Osteoblast (primary cell): ENCODE results near the gene MAP3K5. TPM values are rescaled to one million over a fixed set of nuclear protein-coding genes. Genes with fewer than 3 reads are reported as not detected.

ENCODE experiments used
- DNase-seq: peaks from one replicate; pipeline ENCODE4 v3.0.0; 2011; ENCODE audit warnings: low spot score, mixed read lengths; ENCODE audit not compliant: insufficient read length; ENCODE audit errors: missing footprints
- H2AFZ ChIP-seq: 2 replicates; pipeline ENCODE4 v1.6.0; 2011; ENCODE audit warnings: mild to moderate bottlenecking, low read length
- H3K27ac ChIP-seq: 2 replicates; pipeline ENCODE4 v1.5.1; 2011; ENCODE audit warnings: mild to moderate bottlenecking, low read depth, low read length, moderate library complexity
- H3K27me3 ChIP-seq: 2 replicates; pipeline ENCODE4 v1.6.0; 2012; ENCODE audit warnings: mild to moderate bottlenecking, control low read depth, inconsistent platforms, low read length, moderate library complexity; ENCODE audit not compliant: insufficient read depth
- H3K36me3 ChIP-seq: 2 replicates; pipeline ENCODE4 v1.5.1; 2011; ENCODE audit warnings: mild to moderate bottlenecking, low read length, control low read depth, moderate library complexity; ENCODE audit not compliant: insufficient read depth
- H3K4me1 ChIP-seq: 2 replicates; pipeline ENCODE4 v1.5.1; 2011; ENCODE audit warnings: mild to moderate bottlenecking, low read length, control low read depth, moderate library complexity; ENCODE audit not compliant: insufficient read depth
- H3K4me2 ChIP-seq: 2 replicates; pipeline ENCODE4 v1.6.0; 2011; ENCODE audit warnings: mild to moderate bottlenecking, low read length; ENCODE audit not compliant: insufficient read depth
- H3K4me3 ChIP-seq: fragments of 200-600 bp; sonication (generic); 3 replicates; pipeline ENCODE4 v1.5.1; 2012; ENCODE audit warnings: mild to moderate bottlenecking, low read length, inconsistent platforms; ENCODE audit not compliant: insufficient read depth
- H3K79me2 ChIP-seq: 2 replicates; pipeline ENCODE4 v1.6.0; 2012; ENCODE audit warnings: mild to moderate bottlenecking, low read length, control low read depth, inconsistent platforms; ENCODE audit not compliant: insufficient read depth
- H3K9me3 ChIP-seq: 2 replicates; pipeline ENCODE4 v1.5.1; 2011; ENCODE audit warnings: low read depth, low read length, control low read depth
- H4K20me1 ChIP-seq: 2 replicates; pipeline ENCODE4 v1.6.0; 2012; ENCODE audit warnings: mild to moderate bottlenecking, low read length, control low read depth; ENCODE audit not compliant: insufficient read depth
- CTCF ChIP-seq: IDR thresholded peaks from 2 replicates; pipeline ENCODE4 v1.5.1; 2011; ENCODE audit warnings: mild to moderate bottlenecking, low read depth, low read length, moderate library complexity; ENCODE audit errors: extremely low read depth
- total RNA-seq: library from RNA; depleted of rRNA; stranded (reverse); fragments of >200 nt; gene quantifications from 2 replicates; pipeline ENCODE4 v1.2.3, GENCODE V29; 2012

MAP3K5 gene
- total RNA-seq, 1 donor, result 8.3 TPM

GRCh38 chr6:136721467-136721866, 70.8 kb downstream of the MAP3K5 start:
- H3K36me3 ChIP-seq, result no peaks in the 10 kb centered on the region
- H3K79me2 ChIP-seq, result peaks cover 2% of the 10 kb centered on the region
- H3K4me3 ChIP-seq, result no peak overlapping the region
- H3K4me1 ChIP-seq, result peaks cover 14% of the 10 kb centered on the region
- no peak overlapping the region for H3K4me2 ChIP-seq
- DNase-seq, result no peak
- H3K27me3 ChIP-seq, result no peaks in the 10 kb centered on the region
- no peak for TF ChIP-seq CTCF
- H3K27ac ChIP-seq, result no peak overlapping the region
- no peaks in the 10 kb centered on the region for H3K9me3 ChIP-seq
- no peaks in the 10 kb centered on the region for H4K20me1 ChIP-seq
- no peak overlapping the region for H2AFZ ChIP-seq

- Histone ChIP-seq H3K4me1 (peaks cover 19% of the 10 kb centered on the region), H3K79me2 (peaks cover 2% of the 10 kb centered on the region), H3K27me3 (no peaks in the 10 kb centered on the region), H3K36me3 (no peaks in the 10 kb centered on the region), H2AFZ (no peak overlapping the region), H3K4me3 (no peak overlapping the region), H3K9me3 (no peaks in the 10 kb centered on the region), H4K20me1 (no peaks in the 10 kb centered on the region), H3K4me2 (no peak overlapping the region), H3K27ac (no peak overlapping the region)
- DNase-seq, result no peak
- TF ChIP-seq CTCF, result no peak
Observed at GRCh38 chr6:136720045-136720770, 72.1 kb downstream of the MAP3K5 start.

GRCh38 chr6:136719280-136720044, 72.8 kb downstream of the MAP3K5 start:
- Histone ChIP-seq H3K27ac (no peak overlapping the region), H3K27me3 (no peaks in the 10 kb centered on the region), H2AFZ (peak overlapping the region; percentile 10), H3K79me2 (no peaks in the 10 kb centered on the region), H3K9me3 (no peaks in the 10 kb centered on the region), H3K4me1 (peaks cover 19% of the 10 kb centered on the region), H4K20me1 (no peaks in the 10 kb centered on the region), H3K4me3 (no peak overlapping the region), H3K36me3 (no peaks in the 10 kb centered on the region), H3K4me2 (no peak overlapping the region)
- no peak for DNase-seq
- no peak for TF ChIP-seq CTCF

- DNase-seq, result no peak
- H3K36me3 ChIP-seq, result no peaks in the 10 kb centered on the region
Observed at GRCh38 chr6:136718476-136718875, 73.8 kb downstream of the MAP3K5 start.

More at GRCh38 chr6:136718476-136718875, 73.8 kb downstream of the MAP3K5 start:
- H3K79me2 ChIP-seq, result no peaks in the 10 kb centered on the region
- no peak overlapping the region for H3K4me2 ChIP-seq
- H2AFZ ChIP-seq, result no peak overlapping the region
- H3K4me1 ChIP-seq, result peaks cover 19% of the 10 kb centered on the region
- TF ChIP-seq CTCF, result no peak
- no peaks in the 10 kb centered on the region for H3K27me3 ChIP-seq
- no peaks in the 10 kb centered on the region for H3K9me3 ChIP-seq
- H3K4me3 ChIP-seq, result no peak overlapping the region
- no peaks in the 10 kb centered on the region for H4K20me1 ChIP-seq
- no peak overlapping the region for H3K27ac ChIP-seq
